Muscle layer of colon (tissue), 2 donors: ENCODE measurements around the gene MBOAT1.

ENCODE experiments used
- H3K27ac ChIP-seq: one replicate; pipeline ENCODE4 v1.7.0; 2013; ENCODE audit warnings: low read depth, mild to moderate bottlenecking, low read length, moderate library complexity
- H3K27me3 ChIP-seq, 2 donors: one replicate each; pipeline ENCODE4 v1.7.0; 2013; ENCODE audit warnings: low read length in 2 of 2, mild to moderate bottlenecking in 2 of 2; ENCODE audit not compliant: insufficient read depth in 2 of 2, control insufficient read depth in 1 of 2
- H3K36me3 ChIP-seq: one replicate; pipeline ENCODE4 v1.7.0; 2013; ENCODE audit warnings: mild to moderate bottlenecking, low read length; ENCODE audit not compliant: insufficient read depth
- H3K4me1 ChIP-seq: one replicate; pipeline ENCODE4 v1.7.0; 2013; ENCODE audit warnings: mild to moderate bottlenecking, low read length; ENCODE audit not compliant: insufficient read depth
- H3K4me3 ChIP-seq, 2 donors: one replicate each; pipeline ENCODE4 v1.7.0; 2013; ENCODE audit warnings: low read length in 2 of 2, low read depth in 1 of 2, mild to moderate bottlenecking in 1 of 2, moderate library complexity in 1 of 2
- H3K9ac ChIP-seq: one replicate; pipeline ENCODE4 v1.7.0; 2013; ENCODE audit warnings: low read length
- H3K9me3 ChIP-seq: one replicate; pipeline ENCODE4 v1.7.0; 2013; ENCODE audit warnings: mild to moderate bottlenecking, low read length
- donor health status: abdominal sarcoma.
- donor health status: Adenocarcinoma of cecum.

Gene MBOAT1

DNA sequence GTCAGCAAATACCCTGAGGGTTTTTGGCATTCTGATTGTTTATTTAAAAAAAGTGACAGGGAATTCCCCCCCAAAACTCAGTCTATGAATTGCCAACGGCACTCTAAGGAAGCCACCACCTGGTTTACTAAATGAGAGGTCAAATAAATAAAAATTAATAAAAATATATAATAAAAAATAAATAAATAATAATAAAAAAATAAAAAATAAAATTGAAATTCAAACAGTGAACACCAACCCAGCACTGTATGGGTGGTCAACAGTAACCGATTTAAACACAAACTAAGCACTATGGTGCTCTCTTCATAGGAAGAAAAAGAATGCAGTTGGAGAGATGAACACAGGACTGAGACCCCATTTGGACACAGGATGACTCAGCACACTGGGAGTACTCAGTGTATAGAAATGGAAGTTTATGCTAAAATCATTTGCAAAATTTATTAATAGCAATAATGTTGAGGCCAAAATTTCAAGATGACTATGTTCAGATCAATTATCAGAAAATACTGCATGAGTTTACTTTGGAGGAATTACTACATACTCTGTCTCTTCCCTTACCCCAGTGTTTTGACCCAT, 98.5 kb downstream of the MBOAT1 start:
- Histone ChIP-seq H3K9me3 (no peaks in the 10 kb centered on the region), H3K36me3 (peaks cover 29% of the 10 kb centered on the region), H3K9ac (no peak overlapping the region), H3K27ac (no peak overlapping the region), H3K4me1 (peaks cover 43% of the 10 kb centered on the region), H3K4me3 (no peak overlapping the region), H3K27me3 (no peaks in the 10 kb centered on the region)

DNA sequence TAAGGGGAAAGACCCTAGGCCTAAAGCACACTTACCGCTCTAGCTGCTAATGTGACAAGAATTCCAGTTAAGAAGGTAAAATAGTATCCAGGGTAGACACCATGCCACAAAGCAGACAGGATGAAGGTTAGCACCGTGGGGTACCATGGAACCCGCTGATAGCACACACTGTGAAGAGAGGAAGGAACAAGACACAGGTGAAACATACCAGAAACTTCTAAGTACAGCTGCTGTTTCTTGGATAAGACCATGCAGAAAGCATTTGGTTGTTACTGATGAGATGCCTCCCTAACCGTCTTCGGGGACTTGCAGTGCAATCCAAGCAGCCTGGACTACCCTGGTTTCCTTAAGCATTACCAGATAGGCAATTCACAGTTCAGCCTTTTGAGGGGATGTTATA, 99.4 kb downstream of the MBOAT1 start:
- Histone ChIP-seq H3K9ac (no peak overlapping the region), H3K4me1 (peaks cover 35% of the 10 kb centered on the region), H3K4me3 (no peak overlapping the region), H3K27me3 (no peaks in the 10 kb centered on the region), H3K36me3 (peaks cover 28% of the 10 kb centered on the region), H3K9me3 (no peaks in the 10 kb centered on the region), H3K27ac (no peak overlapping the region)

DNA sequence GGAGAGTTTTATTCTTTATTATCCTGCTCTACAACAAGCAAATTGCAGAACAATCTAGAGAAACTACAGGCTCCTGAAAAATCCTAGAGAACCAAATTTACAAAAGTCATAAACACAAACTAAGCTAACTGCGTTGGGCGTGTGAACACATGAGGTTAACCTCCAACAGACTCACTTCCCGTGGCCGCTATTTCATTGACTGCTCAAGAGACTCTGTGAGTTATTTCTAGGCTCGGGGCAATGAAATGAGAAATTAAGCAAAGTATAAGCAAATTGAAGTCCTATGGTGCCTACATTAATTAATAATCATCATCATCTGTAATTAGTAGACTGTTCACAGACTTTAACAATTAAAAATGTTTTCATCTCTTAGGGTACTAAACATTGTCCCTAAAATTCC, 100.0 kb downstream of the MBOAT1 start:
- H3K27ac ChIP-seq, result no peak overlapping the region
- no peak overlapping the region for H3K4me3 ChIP-seq
- H3K9ac ChIP-seq, result no peak overlapping the region
- peaks cover 33% of the 10 kb centered on the region for H3K36me3 ChIP-seq
- H3K4me1 ChIP-seq, result peaks cover 29% of the 10 kb centered on the region
- H3K27me3 ChIP-seq, result no peaks in the 10 kb centered on the region
- no peaks in the 10 kb centered on the region for H3K9me3 ChIP-seq

DNA sequence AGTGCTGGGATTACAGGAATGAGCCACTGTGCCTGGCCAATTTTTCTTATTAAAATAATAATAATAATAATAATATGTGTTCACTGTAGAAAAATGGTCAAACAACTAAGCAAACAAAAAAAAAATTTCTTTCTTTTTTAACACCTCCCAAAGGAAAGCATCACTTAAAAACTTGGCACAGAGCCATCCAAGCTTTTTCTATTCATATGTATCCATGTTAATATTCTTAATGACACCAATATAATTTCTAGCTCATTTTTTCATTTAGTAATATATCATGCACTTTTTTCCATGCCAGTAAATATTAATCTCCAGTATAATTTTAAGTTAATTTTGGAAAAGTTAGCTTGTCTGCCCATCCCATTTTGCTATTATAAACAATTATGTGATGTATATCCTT, 101.8 kb downstream of the MBOAT1 start:
- Histone ChIP-seq H3K27me3 (no peaks in the 10 kb centered on the region), H3K4me1 (peaks cover 17% of the 10 kb centered on the region), H3K9me3 (no peaks in the 10 kb centered on the region), H3K4me3 (no peak overlapping the region), H3K9ac (no peak overlapping the region), H3K27ac (no peak overlapping the region), H3K36me3 (peaks cover 40% of the 10 kb centered on the region)

DNA sequence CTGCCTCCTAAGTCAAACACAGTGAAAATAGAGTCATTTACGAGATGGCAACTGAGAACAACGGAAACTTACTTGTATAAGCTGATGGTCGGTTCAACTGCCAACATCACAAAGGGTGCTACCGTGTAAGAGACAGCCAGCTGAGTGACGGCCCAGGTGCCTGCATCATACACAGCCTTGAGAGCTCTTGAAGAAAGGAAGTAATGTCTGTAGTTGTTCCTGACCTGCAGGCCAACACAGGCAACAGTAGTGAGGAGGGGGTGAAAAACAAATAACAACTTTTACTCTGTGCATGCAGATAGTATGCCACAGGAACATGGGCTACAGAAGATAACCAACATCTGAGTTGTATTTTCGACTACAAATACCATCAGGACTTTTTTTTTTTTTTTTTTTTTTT, 102.7 kb downstream of the MBOAT1 start:
- H3K9ac ChIP-seq, result no peak overlapping the region
- H3K27me3 ChIP-seq, result no peaks in the 10 kb centered on the region
- no peaks in the 10 kb centered on the region for H3K9me3 ChIP-seq
- H3K4me1 ChIP-seq, result peaks cover 10% of the 10 kb centered on the region
- H3K36me3 ChIP-seq, result peaks cover 36% of the 10 kb centered on the region
- H3K4me3 ChIP-seq, result no peak overlapping the region
- no peak overlapping the region for H3K27ac ChIP-seq

DNA sequence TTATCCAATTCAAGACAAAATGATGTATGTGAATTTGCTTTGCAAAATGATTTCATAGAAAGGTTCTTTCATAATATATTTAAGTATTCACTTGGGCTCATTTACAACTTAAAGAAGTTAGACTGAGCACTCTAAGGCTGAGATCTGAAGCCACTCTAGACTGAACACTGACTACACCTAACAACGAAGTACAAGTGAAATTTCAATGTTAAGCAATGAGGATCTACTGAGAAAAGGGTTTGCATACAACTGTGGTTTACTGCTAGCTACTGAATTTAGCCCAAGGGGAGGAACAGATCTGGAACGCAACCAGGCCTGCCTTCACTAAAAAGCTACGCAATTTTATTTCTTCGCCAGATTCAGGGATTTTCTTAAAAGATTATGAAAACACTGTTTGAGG, 106.4 kb downstream of the MBOAT1 start:
- H3K4me3 ChIP-seq, result no peak overlapping the region
- no peak overlapping the region for H3K9ac ChIP-seq
- H3K36me3 ChIP-seq, result peaks cover 33% of the 10 kb centered on the region
- H3K27me3 ChIP-seq, result no peaks in the 10 kb centered on the region
- H3K9me3 ChIP-seq, result no peaks in the 10 kb centered on the region
- peaks cover 10% of the 10 kb centered on the region for H3K4me1 ChIP-seq
- no peak overlapping the region for H3K27ac ChIP-seq

DNA sequence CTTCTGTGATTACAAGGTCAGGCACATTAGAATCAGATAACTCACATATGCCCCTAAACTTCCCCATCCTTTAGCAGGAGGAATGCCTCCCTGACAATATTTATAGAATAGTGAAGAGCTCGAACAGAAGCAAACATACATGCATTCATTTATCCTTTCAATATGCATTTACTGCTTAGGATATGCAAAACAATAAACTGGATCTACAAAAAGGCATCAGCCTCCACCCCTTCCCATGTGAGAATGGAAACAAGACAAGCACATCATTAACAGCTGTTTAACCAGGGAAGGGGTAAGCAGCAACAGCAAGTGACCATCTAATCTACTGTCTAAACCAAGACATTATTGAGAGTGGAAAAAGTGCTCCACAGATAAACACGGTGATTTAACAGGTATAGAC, 107.6 kb downstream of the MBOAT1 start:
- Histone ChIP-seq H3K36me3 (peaks cover 34% of the 10 kb centered on the region), H3K27ac (no peak overlapping the region), H3K9ac (no peak overlapping the region), H3K4me1 (peaks cover 10% of the 10 kb centered on the region), H3K9me3 (no peaks in the 10 kb centered on the region), H3K4me3 (no peak overlapping the region), H3K27me3 (no peaks in the 10 kb centered on the region)

DNA sequence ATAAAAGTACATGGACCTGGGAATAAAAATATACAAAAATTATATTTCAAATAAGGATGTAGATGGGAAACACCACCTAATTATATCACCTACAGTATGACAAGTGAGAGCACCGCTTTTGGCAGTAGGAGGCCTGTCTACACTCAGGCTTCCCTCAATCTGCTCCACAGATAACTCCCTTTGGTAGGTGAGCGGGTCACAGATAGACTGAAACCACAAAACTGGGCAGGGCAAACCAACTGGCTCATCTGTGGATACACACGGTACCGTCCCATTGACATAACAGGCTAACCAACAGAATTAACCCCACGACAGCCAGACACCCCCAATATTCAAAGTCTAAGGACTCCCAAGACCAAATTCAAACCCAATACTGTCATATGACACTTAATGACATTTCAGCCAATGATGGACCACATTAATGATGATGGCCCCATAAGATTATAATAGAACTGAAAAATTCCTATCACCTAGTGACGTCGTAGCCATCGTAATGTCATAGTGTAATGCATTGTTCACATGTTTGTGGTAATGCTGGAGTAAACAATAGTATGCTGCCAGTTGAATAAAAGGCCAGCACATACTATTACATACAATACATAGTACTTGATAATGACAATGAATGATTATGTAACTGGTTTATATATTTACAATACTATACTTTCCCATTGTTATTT, 109.7 kb downstream of the MBOAT1 start:
- no peaks in the 10 kb centered on the region for H3K27me3 ChIP-seq
- H3K4me1 ChIP-seq, result peaks cover 16% of the 10 kb centered on the region
- no peaks in the 10 kb centered on the region for H3K9me3 ChIP-seq
- H3K27ac ChIP-seq, result no peak overlapping the region
- H3K9ac ChIP-seq, result no peak overlapping the region
- peaks cover 18% of the 10 kb centered on the region for H3K36me3 ChIP-seq
- no peak overlapping the region for H3K4me3 ChIP-seq

DNA sequence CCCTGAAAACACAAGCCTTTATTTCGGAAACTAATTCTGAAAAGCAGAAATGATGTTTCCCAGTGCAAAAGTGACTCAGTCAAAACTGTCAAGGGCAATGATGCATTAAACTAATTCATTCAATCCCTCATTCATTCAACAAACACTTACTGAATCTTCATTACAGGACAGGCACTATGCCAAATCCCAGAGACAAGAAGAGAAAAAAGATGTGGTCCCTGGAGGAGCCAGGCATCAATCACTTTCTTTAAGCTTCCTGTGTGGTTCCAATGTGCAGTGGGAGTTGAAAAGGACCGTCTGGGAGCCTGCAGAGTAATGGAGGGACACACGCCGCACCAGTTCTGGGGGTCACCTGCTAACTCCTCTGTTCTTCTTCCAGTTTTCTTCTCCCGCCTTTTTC, 113.1 kb downstream of the MBOAT1 start:
- H3K27ac ChIP-seq, result no peak overlapping the region
- H3K27me3 ChIP-seq, result no peaks in the 10 kb centered on the region
- peaks cover 20% of the 10 kb centered on the region for H3K4me1 ChIP-seq
- peaks cover 8% of the 10 kb centered on the region for H3K36me3 ChIP-seq
- H3K9me3 ChIP-seq, result no peaks in the 10 kb centered on the region
- H3K4me3 ChIP-seq, result no peak overlapping the region
- no peak overlapping the region for H3K9ac ChIP-seq

DNA sequence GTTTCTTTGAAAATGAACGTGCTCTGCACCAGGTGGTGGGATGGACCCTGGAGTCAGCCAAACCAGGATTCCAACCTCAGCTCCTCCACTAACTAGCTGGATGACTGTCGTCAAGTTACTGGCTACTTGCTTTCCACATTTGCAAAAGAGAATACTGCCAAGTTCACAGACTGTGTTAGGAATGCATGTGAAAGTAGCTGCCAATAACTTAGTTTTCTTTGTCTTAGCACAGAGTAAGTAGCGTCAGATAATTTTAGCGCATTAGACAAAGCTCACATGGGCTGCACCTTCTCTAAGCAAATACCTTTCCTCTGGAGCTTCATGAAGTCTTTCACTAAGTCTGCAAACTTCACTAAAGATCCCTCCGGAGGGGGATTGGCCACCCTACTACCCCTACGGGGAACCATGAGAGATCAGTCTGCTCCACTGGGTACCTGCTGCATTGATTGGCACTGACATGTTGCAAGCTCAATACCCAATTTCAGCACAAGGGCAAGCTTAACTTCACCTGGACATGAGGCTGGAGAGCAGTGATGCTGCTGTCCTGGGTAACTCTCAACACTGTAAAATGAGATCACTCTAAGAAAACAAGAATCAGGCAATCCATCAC, 113.9 kb downstream of the MBOAT1 start:
- peaks cover 8% of the 10 kb centered on the region for H3K36me3 ChIP-seq
- no peaks in the 10 kb centered on the region for H3K9me3 ChIP-seq
- no peaks in the 10 kb centered on the region for H3K27me3 ChIP-seq
- no peak overlapping the region for H3K9ac ChIP-seq
- peaks cover 20% of the 10 kb centered on the region for H3K4me1 ChIP-seq
- no peak overlapping the region for H3K4me3 ChIP-seq
- no peak overlapping the region for H3K27ac ChIP-seq

DNA sequence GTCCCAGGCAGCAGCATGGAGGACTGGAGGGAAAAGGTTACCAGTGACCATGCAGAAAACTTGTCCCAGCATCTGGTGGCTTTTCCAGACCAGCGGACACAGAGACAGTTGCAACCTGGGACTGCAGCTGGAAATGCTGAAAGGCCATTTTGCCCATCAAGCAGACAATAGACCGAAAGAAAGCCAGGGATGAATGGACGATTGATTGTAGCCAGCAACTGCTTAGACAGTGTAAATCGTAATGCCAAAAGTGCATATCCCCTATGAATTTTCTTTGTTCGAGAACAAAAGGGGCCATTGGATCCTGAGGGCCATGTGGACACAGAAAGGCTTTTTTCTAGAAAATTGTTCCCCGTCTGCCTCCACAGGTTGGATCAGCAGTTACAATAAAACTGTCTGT, 115.7 kb downstream of the MBOAT1 start:
- Histone ChIP-seq H3K36me3 (peaks cover 8% of the 10 kb centered on the region), H3K4me3 (no peak overlapping the region), H3K27me3 (no peaks in the 10 kb centered on the region), H3K27ac (no peak overlapping the region), H3K4me1 (peaks cover 26% of the 10 kb centered on the region), H3K9ac (no peak overlapping the region), H3K9me3 (no peaks in the 10 kb centered on the region)

DNA sequence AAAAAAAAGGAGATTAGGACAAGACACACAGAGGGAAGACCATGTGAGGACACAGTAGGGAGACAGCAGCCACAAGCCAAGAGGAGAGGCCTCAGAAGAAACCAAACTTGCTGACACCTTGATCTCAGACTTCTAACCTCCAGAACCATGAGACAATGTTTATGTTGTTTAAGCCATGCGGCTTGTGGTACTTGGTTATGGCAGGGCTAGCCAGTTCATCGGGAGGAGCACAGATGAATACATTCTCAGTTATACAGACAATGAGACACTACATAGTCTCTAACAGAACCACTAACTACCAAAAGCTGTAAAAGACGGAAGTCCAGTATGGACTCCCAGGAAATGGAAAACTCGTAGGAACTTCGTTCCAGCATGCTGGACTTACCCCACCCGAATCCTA, 116.8 kb downstream of the MBOAT1 start:
- H3K4me1 ChIP-seq, result peaks cover 26% of the 10 kb centered on the region
- no peaks in the 10 kb centered on the region for H3K36me3 ChIP-seq
- H3K27me3 ChIP-seq, result no peaks in the 10 kb centered on the region
- no peak overlapping the region for H3K9ac ChIP-seq
- H3K4me3 ChIP-seq, result no peak overlapping the region
- H3K9me3 ChIP-seq, result no peaks in the 10 kb centered on the region
- H3K27ac ChIP-seq, result no peak overlapping the region
